ENCODE results near the gene MEGF11.

DNA sequence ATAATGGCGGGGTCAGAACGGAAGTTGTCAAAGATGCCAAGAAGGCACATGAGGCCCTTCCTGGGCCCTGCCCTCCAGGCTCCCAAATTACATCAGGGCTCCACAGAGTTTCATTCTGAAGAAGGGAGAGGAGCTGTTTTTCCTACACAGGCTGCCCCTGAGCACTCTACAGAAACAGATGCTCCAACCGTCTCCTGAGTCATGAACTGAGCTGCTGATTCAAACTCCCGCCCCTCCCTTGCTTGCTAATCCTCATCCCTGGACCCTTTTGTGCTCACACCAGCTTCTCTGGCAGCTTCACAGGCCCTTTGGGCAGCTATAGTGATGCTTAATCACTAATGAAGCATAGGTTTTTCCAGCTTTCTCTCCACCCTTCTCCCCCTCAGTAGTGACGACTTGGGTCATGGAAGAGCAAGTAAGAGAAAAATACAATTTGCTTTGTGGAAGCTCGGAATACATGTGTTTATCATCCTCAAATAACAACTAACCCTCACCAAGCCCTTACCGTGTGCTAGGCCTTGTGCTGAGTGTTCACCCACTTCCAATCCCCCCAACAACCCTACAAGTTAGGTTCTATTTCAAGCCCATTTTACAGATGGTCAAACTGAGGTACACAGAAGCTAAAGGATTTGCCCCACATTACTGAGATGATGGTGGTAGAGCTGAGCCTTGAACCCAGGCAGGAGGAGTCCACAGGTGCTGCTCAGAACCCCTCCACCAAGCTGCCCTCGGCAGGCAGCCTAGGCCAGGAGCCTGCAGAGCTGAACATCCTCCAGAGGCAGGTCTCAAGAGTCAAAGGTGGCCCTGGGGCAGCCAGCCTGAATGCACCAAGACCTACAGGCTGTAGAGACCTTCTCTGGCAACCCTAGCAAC, 21.9 kb downstream of the MEGF11 start:
- TF ChIP-seq CTCF (conservative IDR thresholded peaks at IDR 0.05) (no peak), EZH2 (IDR thresholded peaks at IDR 0.05; ENCODE audit: low read depth) (no peak)
